ENCODE data around the gene STX1B.
A peak's percentile ranks its signal among the peaks of the same experiment; 100 is the strongest.

The STX1B gene

DNA sequence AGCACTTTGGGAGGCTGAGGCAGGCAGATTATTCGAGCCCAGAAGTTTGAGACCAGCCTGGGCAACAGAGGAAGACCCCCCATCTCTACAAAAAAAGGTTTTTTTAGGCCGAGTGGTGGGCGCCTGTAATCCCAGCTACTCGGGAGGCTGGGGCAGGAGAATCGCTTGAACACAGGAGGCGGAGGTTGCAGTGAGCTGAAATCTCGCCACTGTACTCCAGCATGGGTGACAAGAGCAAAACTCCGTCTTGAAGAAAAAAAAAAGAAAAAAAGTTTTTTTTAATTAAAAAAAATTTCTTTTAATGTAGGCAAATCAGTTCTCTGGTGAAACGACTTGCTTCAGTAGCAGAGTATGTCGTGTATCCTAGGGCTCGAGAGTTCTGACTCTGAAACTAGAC is 14.5 kb downstream of the STX1B start:
- no peak for DNase-seq

DNA sequence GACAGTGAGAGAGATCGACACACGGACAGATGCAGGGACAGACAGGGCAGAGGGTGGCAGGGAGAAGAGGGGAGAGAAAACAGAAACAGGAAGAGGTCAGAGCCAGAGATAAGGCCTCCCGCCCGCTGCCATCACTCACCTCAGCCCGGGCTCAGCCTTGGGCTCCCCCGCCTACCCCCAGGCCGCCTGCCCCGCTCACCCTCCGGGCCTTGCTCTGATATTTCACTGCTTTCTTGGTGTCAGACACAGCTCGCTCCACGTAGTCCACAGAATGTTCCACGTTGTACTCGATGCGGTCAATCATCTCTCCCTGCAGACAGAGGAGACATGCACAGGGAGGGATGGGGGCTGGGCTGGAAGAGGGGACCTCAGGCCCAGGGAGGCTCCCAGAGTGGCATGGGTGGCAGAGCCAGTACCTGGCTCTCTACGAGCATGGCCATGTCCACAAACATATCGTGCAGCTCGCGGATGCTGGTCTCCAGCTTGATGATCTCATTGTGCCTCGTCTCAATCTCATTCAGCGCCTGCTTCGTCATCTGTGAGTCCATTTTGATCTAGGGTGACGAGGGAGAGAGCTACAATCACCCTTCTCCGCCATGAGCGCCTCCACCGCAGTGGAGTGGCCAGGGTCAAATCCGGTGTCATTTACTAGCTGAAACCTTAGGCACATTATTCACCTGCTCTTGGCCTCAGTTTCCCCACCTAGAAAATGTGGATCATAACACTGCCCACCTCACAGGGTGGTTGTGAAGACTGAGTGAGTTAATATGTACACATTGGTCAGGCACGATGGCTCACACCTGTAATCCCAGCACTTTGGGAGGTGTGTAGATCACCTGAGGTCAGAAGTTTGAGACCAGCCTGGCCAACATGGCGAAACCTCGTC is 17.3 kb downstream of the STX1B start:
- no peak for DNase-seq

- DNase-seq, result no peak
Observed at GRCh38 chr16:30992276-30992780, 18.1 kb downstream of the STX1B start.

- DNase-seq, result no peak
Observed at GRCh38 chr16:30991052-30991451, 19.4 kb downstream of the STX1B start.

DNA sequence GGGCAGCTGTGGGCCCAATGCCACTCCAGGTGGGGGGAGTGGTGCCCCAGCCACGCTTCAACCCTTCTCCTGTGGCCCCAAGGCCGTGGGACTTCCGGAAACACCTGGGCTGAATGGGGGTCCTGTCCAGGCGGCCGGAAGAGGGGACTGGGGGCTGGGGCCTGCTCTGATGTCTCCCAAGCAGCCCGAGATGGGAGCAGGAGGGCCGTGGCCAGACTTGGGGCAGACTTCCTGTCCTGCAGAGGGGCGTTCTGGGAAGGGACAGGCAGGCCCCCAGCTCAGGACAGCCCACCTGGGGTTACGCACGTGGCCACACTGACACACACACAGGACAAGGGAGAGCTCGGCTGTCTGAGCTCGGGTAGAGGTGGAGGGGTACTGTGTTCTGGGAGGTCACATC is 20.3 kb downstream of the STX1B start:
- no peak for DNase-seq

- no peak for DNase-seq
Observed at GRCh38 chr16:30989469-30990047, 20.9 kb downstream of the STX1B start.

DNA sequence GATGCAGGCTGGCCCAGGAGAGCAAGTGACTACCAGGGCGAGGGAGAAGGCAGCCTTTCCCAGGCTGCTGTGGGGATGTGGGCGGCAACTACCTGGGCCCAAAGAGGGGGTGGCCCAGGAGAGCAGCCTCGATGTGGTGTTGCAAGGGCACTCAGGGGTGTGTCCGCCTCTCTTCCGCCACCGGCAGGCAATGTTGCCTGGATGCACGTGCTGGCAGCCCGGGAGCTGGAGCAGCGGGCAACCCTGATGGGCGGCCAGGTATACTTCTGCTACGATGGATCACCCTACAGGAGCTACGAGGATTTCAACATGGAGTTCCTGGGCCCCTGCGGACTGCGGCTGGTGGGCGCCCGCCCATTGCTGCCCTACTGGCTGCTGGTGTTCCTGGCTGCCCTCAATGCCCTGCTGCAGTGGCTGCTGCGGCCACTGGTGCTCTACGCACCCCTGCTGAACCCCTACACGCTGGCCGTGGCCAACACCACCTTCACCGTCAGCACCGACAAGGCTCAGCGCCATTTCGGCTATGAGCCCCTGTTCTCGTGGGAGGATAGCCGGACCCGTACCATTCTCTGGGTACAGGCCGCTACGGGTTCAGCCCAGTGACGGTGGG is 22.8 kb downstream of the STX1B start:
- no peak for DNase-seq

GRCh38 chr16:30986129-30986991 is 24.1 kb downstream of the STX1B start:
- no peak for DNase-seq

DNA sequence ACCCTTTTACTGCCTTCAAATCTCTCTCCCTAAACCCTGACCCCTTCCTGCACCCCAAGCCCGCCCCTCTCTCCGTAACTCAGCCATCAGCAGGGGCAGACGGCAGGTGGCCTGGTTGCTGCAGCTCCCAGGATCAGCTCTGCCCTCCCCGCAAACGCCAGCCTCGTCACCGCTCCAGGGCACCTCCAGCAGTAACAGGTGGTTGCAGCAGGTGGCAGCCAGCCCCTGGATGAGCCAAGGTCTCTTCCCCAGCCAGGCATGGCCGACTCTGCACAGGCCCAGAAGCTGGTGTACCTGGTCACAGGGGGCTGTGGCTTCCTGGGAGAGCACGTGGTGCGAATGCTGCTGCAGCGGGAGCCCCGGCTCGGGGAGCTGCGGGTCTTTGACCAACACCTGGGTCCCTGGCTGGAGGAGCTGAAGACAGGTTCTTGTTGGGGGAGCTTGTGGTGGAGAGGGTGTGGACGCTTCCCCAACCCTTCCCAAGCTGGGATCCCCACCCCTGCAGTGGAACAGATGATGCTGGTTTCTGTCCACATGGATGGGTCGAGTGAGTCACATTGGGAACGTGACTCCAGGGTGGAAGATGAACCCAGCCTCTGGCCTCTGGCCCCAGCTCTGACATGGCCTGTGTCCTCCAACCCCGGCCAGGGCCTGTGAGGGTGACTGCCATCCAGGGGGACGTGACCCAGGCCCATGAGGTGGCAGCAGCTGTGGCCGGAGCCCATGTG is 24.9 kb downstream of the STX1B start:
- DNase-seq, result no peak

DNA sequence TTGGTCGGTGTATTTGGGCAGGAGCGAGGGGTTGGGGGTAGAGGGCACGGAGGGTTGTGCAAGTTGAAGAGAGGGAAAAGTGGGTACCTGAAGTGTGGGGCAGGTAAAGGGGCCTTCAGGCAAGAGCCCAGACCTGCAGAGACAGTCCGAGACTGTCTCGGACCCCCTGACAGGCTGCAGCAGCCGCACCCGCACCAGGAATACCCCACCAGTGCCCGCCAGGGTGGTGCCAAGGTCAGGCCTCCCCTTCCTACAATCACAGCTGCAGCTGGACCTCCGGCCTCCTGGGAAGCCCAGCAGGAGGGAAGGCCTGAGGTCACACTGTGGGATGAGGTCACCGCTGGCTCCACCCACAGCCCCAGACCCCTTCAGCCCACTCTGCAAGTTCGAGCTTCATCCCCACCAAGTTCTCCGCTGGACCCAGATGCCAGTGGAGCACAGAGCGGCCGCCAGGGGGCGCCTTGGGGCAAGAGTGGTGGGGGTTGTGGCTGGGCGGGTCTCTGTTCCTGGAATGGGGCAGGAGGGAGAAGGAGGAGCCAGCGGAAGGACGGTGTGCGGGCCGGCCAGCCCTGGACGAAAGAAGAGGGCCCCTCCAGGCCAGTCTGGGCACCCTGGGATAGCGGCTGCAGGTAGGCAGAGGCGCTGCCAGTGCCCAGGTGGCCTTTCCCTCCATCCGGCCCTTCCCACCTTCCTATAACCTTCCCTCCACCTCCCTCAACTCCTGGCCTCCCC is 25.6 kb downstream of the STX1B start, which contains the start of gene HSD3B7:
TSS of gene HSD3B7 (plus strand) at position 539 of the 732 bp plus-strand sequence. CDS start 452 bp downstream, outside the sequence.
- DNase-seq, result peak; percentile 81

GRCh38 chr16:30983898-30984610 is 26.4 kb downstream of the STX1B start:
- no peak for DNase-seq

- no peak for DNase-seq
Observed at GRCh38 chr16:30983289-30983889, 27.0 kb downstream of the STX1B start.

GRCh38 chr16:30982548-30983288 is 27.7 kb downstream of the STX1B start:
- DNase-seq, result no peak

DNA sequence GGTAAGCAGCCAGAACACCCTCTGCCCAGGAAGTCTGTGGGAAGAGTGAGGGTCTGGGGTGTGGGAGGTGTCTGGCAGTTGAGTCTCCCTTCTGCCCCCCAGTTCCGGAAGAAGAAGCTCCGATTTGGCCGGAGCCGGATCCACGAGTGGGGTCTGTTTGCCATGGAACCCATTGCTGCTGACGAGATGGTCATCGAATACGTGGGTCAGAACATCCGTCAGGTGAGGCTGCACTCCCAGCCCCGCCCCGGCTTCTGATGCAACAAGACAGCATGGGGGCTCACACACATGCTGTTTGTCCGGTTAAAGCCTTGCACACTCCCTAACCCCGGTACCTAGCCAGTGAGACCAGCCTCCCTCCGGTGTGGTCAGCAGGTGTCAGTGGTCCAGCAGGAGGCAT is 29.5 kb downstream of the STX1B start:
- DNase-seq, result no peak

DNA sequence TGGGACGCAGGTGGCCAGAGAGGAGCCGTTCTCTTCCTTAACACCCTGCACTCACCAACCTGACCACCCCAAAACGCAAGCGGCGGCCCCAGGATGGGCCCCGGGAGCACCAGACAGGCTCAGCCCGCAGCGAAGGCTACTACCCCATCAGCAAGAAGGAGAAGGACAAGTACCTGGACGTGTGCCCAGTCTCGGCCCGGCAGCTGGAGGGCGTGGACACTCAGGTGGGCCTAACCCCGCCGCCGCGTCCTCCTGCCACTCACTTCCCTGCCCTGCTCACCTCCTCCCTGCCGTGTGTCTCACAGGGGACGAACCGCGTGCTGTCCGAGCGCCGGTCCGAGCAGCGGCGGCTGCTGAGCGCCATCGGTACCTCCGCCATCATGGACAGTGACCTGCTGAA is 30.0 kb downstream of the STX1B start:
- DNase-seq, result no peak

- DNase-seq, result no peak
Observed at GRCh38 chr16:30980023-30980371, 30.4 kb downstream of the STX1B start.

DNA sequence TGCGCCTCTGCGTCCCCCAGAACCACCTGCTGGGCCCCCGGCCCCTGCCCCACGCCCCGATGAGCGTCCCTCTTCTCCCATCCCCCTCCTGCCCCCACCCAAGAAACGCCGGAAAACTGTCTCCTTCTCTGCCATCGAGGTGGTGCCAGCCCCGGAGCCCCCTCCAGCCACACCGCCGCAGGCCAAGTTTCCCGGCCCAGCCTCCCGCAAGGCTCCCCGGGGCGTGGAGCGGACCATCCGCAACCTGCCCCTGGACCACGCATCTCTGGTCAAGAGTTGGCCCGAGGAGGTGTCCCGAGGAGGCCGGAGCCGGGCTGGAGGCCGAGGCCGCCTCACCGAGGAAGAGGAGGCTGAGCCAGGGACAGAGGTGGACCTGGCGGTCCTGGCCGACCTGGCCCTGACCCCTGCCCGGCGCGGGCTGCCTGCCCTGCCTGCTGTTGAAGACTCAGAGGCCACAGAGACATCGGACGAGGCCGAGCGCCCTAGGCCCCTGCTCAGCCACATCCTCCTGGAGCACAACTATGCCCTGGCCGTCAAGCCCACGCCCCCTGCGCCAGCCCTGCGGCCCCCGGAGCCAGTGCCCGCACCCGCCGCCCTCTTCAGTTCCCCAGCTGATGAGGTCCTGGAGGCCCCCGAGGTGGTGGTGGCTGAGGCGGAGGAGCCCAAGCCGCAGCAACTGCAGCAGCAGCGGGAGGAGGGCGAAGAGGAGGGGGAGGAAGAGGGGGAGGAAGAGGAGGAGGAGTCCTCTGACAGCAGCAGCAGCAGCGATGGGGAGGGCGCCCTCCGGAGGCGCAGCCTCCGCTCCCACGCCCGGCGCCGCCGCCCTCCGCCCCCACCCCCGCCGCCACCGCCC is 31.0 kb downstream of the STX1B start:
- no peak for DNase-seq

GRCh38 chr16:30977502-30977901 is 32.9 kb downstream of the STX1B start:
- no peak for DNase-seq

DNA sequence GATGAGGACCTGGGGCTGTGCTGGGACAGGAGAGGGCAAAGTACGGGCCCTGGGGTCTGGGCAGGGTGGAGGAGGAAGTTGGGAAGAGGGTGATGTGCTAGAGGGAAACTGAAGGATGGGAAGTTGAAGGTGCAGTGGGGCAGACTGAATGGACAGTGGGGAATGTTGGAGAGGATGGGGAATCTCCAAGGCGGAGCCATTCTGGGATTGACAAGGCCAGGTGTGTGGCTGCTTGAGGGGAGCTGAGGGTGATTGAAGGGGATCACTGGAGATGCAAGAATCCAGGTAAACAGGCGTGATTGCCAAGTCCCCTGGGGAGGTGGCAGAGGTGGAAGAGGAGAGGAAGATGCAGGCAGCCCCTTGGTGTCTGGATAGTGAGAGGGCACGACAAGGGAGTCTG is 34.0 kb downstream of the STX1B start:
- DNase-seq, result no peak
